Osteoblast (primary cell): ENCODE measurements around the gene SIGLEC15. TPM values are rescaled to one million over a fixed set of nuclear protein-coding genes. Genes with fewer than 3 reads are reported as not detected.

Experiments
- DNase-seq: peaks from one replicate; pipeline ENCODE4 v3.0.0; 2011; ENCODE audit warnings: low spot score, mixed read lengths; ENCODE audit not compliant: insufficient read length; ENCODE audit errors: missing footprints
- H2AFZ ChIP-seq: 2 replicates; pipeline ENCODE4 v1.6.0; 2011; ENCODE audit warnings: mild to moderate bottlenecking, low read length
- H3K27ac ChIP-seq: 2 replicates; pipeline ENCODE4 v1.5.1; 2011; ENCODE audit warnings: mild to moderate bottlenecking, low read depth, low read length, moderate library complexity
- H3K27me3 ChIP-seq: 2 replicates; pipeline ENCODE4 v1.6.0; 2012; ENCODE audit warnings: mild to moderate bottlenecking, control low read depth, inconsistent platforms, low read length, moderate library complexity; ENCODE audit not compliant: insufficient read depth
- H3K36me3 ChIP-seq: 2 replicates; pipeline ENCODE4 v1.5.1; 2011; ENCODE audit warnings: mild to moderate bottlenecking, low read length, control low read depth, moderate library complexity; ENCODE audit not compliant: insufficient read depth
- H3K4me1 ChIP-seq: 2 replicates; pipeline ENCODE4 v1.5.1; 2011; ENCODE audit warnings: mild to moderate bottlenecking, low read length, control low read depth, moderate library complexity; ENCODE audit not compliant: insufficient read depth
- H3K4me2 ChIP-seq: 2 replicates; pipeline ENCODE4 v1.6.0; 2011; ENCODE audit warnings: mild to moderate bottlenecking, low read length; ENCODE audit not compliant: insufficient read depth
- H3K4me3 ChIP-seq: fragments of 200-600 bp; sonication (generic); 3 replicates; pipeline ENCODE4 v1.5.1; 2012; ENCODE audit warnings: mild to moderate bottlenecking, low read length, inconsistent platforms; ENCODE audit not compliant: insufficient read depth
- H3K79me2 ChIP-seq: 2 replicates; pipeline ENCODE4 v1.6.0; 2012; ENCODE audit warnings: mild to moderate bottlenecking, low read length, control low read depth, inconsistent platforms; ENCODE audit not compliant: insufficient read depth
- H3K9me3 ChIP-seq: 2 replicates; pipeline ENCODE4 v1.5.1; 2011; ENCODE audit warnings: low read depth, low read length, control low read depth
- H4K20me1 ChIP-seq: 2 replicates; pipeline ENCODE4 v1.6.0; 2012; ENCODE audit warnings: mild to moderate bottlenecking, low read length, control low read depth; ENCODE audit not compliant: insufficient read depth
- CTCF ChIP-seq: IDR thresholded peaks from 2 replicates; pipeline ENCODE4 v1.5.1; 2011; ENCODE audit warnings: mild to moderate bottlenecking, low read depth, low read length, moderate library complexity; ENCODE audit errors: extremely low read depth
- total RNA-seq: library from RNA; depleted of rRNA; stranded (reverse); fragments of >200 nt; gene quantifications from 2 replicates; pipeline ENCODE4 v1.2.3, GENCODE V29; 2012

The SIGLEC15 gene
- total RNA-seq, 1 donor: 8.0 TPM

- Histone ChIP-seq H3K27ac (no peak overlapping the region), H3K4me2 (no peak overlapping the region), H2AFZ (no peak overlapping the region), H4K20me1 (no peaks in the 10 kb centered on the region), H3K27me3 (no peaks in the 10 kb centered on the region), H3K9me3 (no peaks in the 10 kb centered on the region), H3K4me1 (peaks cover 46% of the 10 kb centered on the region), H3K79me2 (no peaks in the 10 kb centered on the region), H3K4me3 (no peak overlapping the region), H3K36me3 (no peaks in the 10 kb centered on the region)
- DNase-seq: no peak
- no peak for TF ChIP-seq CTCF
Observed at GRCh38 chr18:45782662-45783061, 42.8 kb upstream of the SIGLEC15 start.

GRCh38 chr18:45783097-45784075 is 42.1 kb upstream of the SIGLEC15 start:
- Histone ChIP-seq H4K20me1 (no peaks in the 10 kb centered on the region), H3K27ac (peak overlapping the region; percentile 40), H3K4me3 (no peak overlapping the region), H3K4me1 (peaks cover 40% of the 10 kb centered on the region), H3K79me2 (no peaks in the 10 kb centered on the region), H3K4me2 (peak overlapping the region; percentile 10), H3K27me3 (no peaks in the 10 kb centered on the region), H2AFZ (no peak overlapping the region), H3K9me3 (no peaks in the 10 kb centered on the region), H3K36me3 (no peaks in the 10 kb centered on the region)
- DNase-seq: no peak
- no peak for TF ChIP-seq CTCF

GRCh38 chr18:45785134-45785533 is 40.3 kb upstream of the SIGLEC15 start:
- Histone ChIP-seq H3K4me2 (peak overlapping the region; percentile 18), H3K4me3 (no peak overlapping the region), H2AFZ (peak overlapping the region; percentile 21), H3K79me2 (no peaks in the 10 kb centered on the region), H3K4me1 (peaks cover 33% of the 10 kb centered on the region), H3K27ac (no peak overlapping the region), H3K27me3 (no peaks in the 10 kb centered on the region), H3K9me3 (no peaks in the 10 kb centered on the region), H3K36me3 (no peaks in the 10 kb centered on the region), H4K20me1 (no peaks in the 10 kb centered on the region)
- TF ChIP-seq CTCF: no peak
- no peak for DNase-seq

- Histone ChIP-seq H3K9me3 (no peaks in the 10 kb centered on the region), H2AFZ (peak overlapping the region; percentile 44), H3K4me3 (no peak overlapping the region), H3K4me2 (no peak overlapping the region), H3K4me1 (peaks cover 23% of the 10 kb centered on the region), H3K36me3 (no peaks in the 10 kb centered on the region), H3K27me3 (no peaks in the 10 kb centered on the region), H4K20me1 (no peaks in the 10 kb centered on the region), H3K27ac (no peak overlapping the region), H3K79me2 (no peaks in the 10 kb centered on the region)
- no peak for DNase-seq
- TF ChIP-seq CTCF: no peak
Observed at GRCh38 chr18:45786941-45787340, 38.5 kb upstream of the SIGLEC15 start.
